Body of pancreas (tissue), 4 donors: Measurements from ENCODE around the gene IRF2BP1.

Source experiments
- CTCF ChIP-seq, 7 experiments: fragments of 450-650 bp in 4 of 7; fragments of 200-600 bp in 3 of 7; sonication (generic) in 3 of 7; IDR thresholded peaks; one replicate each; pipeline ENCODE4 v1.5.1; 2016 to 2019; ENCODE audit warnings: antibody characterized with exemption in 7 of 7
- POLR2A ChIP-seq, 3 donors: fragments of 450-650 bp; IDR thresholded peaks; one replicate each; pipeline ENCODE4 v1.6.1; 2016; ENCODE audit warnings: antibody characterized with exemption in 3 of 3, mild to moderate bottlenecking in 2 of 3

GRCh38 chr19:45862564-45863334 is 23.2 kb downstream of the IRF2BP1 start, which contains the start of gene SYMPK:
- TF ChIP-seq CTCF (IDR thresholded peaks at IDR 0.05) (no peak), POLR2A (IDR thresholded peaks at IDR 0.05) (peak in 2 of 3 donors; percentile 62 to 78)
